NCI-H446 treated with DMSO at 0.1 percent for 48 hours (cell line): ENCODE data around the gene ABCC8.

Experiments
- DNase-seq: peaks from one replicate; lab custom pipeline; 2025; lab: John Stamatoyannopoulos, UW

ABCC8 gene

DNA sequence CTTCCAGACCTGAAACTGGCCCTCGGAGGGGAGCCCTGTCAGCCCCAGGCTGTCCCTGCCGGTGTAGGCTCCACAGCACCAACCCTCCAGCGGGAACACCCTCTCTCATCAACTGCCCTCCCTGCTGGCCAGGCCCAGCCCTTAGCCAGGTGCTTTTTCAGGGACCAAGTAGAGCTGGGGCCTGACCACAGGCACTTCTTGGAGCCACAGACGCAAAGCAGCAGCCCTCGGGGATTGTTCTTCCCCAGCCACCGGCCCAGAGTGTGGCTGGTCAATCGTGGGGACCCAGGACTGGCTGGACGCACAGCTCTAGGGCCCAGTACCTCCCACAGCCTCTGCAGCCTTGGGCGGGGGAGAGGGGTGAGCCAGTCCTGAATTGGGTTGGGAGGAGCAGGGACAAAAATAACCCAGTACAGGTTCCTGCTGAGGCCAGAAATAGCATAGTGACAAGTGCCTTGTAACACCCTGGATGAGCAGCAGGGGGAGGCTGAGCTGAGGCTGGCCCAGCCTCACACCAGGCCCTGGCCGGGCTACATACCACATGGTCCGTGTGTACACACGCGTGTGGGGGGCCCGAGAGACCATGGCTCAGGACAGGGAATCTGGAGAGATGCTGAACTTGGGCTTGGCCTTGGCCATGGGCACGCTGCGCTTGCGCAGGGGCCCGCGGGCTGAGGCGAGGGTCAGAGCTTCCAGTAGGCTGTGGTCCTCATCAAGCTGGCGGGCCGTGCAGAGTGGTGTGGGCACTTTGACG, 90.1 kb downstream of the ABCC8 start:
- no peak for DNase-seq

- no peak for DNase-seq
Measured at GRCh38 chr11:17385926-17386325, 90.7 kb downstream of the ABCC8 start.

- no peak for DNase-seq
Measured at GRCh38 chr11:17385492-17385891, 91.2 kb downstream of the ABCC8 start.

GRCh38 chr11:17384002-17384511, 92.6 kb downstream of the ABCC8 start:
- peak; percentile 47 for DNase-seq

DNA sequence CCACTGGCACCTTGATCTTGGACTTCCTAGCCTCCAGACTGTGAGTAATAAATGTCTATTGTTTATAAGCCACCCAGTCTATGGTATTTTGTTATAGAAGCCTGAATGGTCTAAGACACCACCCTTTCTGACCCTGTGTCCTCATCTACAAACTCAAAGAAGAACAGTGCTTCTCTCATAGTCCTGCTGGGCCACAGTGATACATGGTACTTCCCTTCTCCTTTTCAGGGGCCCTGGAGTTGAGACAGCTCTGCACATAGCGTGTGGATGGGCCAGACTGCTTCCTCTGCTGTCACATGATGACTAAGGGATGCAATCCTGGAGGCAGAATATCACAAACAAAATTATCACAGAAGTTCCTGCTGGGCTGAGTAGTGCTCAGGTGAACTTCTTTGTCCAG, 93.2 kb downstream of the ABCC8 start:
- DNase-seq = no peak

DNA sequence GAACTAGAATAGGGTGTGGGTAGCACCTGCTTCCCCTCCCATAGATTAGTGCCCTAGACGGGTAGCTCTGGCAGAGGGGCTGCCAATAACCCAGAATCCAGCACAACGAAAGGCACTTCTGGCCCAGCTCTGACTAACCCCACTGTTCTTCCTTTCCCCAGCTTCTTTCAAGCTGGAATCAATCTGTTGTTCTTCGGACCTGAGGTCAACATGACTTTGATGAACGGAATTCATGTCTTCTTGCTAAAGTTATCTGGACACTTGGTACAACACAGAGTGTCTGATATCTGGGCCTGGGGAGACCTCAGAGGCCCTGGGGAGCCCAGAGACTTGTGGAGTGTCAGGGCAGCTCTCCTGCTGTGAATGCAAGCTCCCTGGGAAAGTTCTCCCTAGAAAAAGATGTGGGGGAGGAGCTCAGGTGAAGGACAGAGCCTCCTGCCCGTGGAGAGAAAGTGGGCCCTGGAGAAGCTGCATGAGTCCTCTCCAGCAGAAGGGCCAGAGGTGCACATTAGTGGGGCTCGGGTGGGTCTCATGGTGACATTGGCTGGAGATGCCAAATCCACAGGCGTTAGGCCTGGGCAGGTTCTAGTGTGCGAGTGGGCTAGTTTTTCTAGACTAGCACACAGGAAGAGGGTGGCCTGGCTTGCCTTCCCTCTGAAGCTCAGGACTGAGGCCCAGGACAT, 94.5 kb downstream of the ABCC8 start:
- no peak for DNase-seq

DNA sequence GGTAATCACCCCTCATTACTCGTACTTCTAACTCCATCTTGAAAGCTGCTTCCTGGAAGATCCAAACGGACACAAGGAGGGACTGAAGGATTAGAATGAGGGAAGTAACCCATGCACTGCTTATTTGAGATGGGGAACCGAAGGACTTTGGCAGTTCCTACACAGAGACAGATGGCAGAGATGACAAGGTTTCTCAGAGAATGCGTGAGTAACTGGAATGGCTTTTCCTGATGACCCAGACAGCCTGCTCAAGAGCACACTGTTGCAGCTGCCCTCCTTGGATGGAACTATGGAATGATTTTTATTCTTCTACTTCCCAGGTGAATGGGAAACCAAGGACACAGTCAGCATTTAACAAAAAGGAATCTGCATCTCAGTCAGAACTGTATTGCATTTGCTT, 95.5 kb downstream of the ABCC8 start:
- DNase-seq = no peak

GRCh38 chr11:17379383-17380180, 97.1 kb downstream of the ABCC8 start:
- no peak for DNase-seq

DNA sequence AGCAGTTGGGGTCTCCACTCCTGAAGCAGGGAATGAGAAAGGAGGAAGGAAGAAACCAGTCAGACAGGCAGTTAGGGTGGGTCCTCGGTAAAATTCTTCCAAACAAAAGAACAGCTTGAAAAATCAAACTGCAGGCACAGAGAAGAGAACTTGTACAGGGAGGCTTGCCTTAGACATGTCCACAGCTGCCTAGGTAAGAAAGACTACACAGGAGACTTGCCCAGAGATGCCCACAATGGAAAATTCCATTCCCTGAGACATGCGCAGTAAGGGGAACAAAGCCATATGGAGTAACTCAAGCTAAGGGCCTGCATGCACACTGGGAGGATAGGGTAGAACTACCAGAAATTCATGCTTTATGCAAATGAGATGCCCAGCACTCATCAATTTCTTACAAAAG, 98.0 kb downstream of the ABCC8 start:
- no peak for DNase-seq

GRCh38 chr11:17376493-17376892, 100.2 kb downstream of the ABCC8 start:
- DNase-seq = no peak

GRCh38 chr11:17375547-17375946, 101.1 kb downstream of the ABCC8 start:
- no peak for DNase-seq

DNA sequence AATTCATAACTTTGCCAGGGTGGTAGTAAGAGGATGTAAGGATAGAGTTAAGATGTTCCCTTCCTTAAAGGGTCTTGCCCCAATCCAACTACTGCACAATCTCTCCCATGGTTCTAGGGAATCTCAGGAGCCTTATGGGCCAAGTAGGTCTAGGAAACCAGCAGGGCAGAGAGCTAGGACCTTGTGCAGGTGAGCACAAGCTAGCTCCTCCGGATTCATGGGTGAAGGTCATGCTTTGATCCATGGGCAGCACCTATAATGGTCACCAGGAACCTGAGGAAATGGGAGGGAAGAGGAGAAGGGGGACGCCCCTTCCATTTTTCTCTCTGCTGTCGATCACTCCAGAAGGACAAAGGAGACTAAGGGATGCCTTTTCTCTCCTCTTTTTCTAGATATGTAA, 105.0 kb downstream of the ABCC8 start:
- DNase-seq = no peak

DNA sequence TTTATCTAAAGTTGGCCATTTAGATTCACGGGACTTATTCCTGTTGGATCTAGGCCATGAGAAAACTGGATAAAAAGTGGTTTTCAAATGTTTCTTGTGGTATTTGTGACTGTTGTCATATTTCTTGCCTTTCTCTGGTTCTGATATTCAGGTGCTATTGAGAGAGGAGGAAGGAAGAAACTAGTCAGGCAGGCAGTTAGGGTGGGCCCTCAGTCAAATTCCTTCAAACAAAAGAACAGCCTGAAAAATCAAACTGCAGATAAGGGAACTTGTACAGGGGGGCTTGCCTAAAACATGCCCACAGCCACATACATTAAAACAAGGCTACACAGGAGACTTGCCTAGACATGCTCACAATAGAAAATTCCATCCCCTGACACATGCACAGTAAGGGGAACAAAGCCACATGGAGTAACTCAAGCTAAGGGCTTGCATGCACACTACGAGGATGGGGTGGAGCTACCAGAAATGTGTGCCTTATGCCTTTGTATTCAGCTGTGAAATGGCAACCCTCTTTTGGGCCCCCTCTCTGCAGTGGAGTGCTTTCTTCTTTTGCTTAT, 106.9 kb downstream of the ABCC8 start:
- no peak for DNase-seq

DNA sequence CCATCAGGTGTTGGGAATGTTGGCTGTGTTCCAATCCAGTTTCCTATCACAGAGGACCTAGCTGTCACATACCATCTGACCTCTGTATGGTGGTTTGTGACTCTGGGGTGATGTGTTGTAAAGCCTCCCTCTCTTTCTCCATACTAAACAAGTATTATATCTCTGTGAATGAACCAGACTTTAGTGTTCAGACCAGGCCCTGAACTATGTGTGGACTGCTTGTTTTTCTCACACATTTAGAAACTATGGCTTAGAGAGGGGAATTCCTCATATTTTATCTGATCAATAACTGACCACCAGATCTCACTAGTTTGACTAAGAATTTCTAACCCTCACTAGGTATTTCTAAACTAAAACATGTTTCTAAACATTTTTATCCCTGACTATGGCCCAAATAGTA, 107.6 kb downstream of the ABCC8 start:
- no peak for DNase-seq

DNA sequence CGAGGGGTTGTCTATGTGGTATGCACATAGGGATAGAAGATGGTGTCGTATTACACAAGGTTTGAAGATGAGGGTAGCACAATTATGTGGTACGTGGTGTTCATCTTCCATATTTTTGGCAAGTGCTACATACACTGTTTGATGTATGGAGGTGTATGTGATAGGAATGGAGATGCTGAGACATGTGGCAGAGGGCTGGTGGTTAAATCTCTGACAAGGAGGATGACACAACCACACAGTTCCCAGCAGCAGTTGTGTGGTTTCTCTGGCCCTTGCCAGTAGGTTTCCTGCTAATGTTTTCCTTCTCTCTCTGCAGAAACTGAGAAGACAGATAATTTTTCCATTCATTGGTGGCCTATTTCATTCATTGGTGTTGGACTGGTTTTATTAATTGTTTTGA, 108.1 kb downstream of the ABCC8 start:
- DNase-seq = no peak

DNA sequence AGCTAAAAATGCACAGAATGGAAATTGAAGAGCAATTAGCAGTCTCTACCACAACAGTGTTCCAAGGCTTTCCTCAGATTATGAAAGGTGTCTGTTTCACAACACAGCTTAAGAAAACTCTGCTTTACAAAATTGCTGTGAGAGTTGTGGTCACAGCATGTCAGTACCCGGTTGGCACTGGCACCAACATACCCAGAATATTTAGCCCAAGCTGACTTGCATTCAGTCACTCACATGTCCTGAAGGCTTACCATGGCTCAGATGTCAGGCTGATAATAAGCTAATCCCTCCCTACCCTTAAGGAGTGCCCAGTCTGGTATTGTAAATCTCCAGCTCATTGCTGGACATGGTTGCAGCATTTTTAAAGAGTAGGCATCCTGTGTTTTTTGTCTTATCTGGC, 110.2 kb downstream of the ABCC8 start:
- DNase-seq = no peak

DNA sequence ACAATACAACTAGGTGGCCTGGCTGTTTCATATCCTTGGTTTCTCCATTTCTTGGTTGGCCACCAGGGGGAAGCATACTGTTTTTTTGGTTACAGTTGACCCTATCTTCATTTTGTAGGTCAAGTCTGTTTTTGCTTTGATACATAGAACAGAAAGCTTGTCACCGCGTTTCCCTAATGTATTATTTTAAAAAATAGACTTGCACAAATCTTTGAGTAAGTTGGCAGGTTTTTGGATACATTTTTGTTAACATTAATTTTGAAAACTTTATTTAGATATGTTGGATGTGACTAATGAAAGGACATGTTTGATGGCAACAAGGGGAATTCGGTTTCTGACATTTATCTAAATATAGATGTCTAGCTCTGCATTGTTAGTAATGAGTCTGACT, 122.0 kb downstream of the ABCC8 start:
- peak; percentile 57 for DNase-seq

- DNase-seq = no peak
Measured at GRCh38 chr11:17353821-17354600, 122.6 kb downstream of the ABCC8 start.

GRCh38 chr11:17352950-17353820, 123.5 kb downstream of the ABCC8 start:
- peak; percentile 73 for DNase-seq

- no peak for DNase-seq
Measured at GRCh38 chr11:17351510-17352176, 125.0 kb downstream of the ABCC8 start, which contains the start of gene NCR3LG1. NCR3LG1 (plus strand) TSS chr11:17351800; CDS start chr11:17351970, 170 bp downstream.
